Prostate gland (tissue), 1 donor: ENCODE measurements around the gene DNAH10.

Experiments
- POLR2A ChIP-seq: fragments of 450-650 bp; IDR thresholded peaks from one replicate; pipeline ENCODE4 v1.6.1; 2016; ENCODE audit warnings: antibody characterized with exemption, mild to moderate bottlenecking
- POLR2AphosphoS5 ChIP-seq: sonication (generic); formaldehyde crosslinking; IDR thresholded peaks from one replicate; pipeline ENCODE4 v1.6.1; 2017; ENCODE audit warnings: antibody characterized with exemption

GRCh38 chr12:123923038-123923437 lies 160.9 kb downstream of the DNAH10 start:
- no peak for TF ChIP-seq POLR2A
- no peak for TF ChIP-seq POLR2AphosphoS5
